NCI-H2171 (cell line): ENCODE measurements around the gene FAM89B.

Experiments
- DNase-seq: peaks from one replicate; lab custom pipeline; 2025; lab: John Stamatoyannopoulos, UW

The FAM89B gene

DNA sequence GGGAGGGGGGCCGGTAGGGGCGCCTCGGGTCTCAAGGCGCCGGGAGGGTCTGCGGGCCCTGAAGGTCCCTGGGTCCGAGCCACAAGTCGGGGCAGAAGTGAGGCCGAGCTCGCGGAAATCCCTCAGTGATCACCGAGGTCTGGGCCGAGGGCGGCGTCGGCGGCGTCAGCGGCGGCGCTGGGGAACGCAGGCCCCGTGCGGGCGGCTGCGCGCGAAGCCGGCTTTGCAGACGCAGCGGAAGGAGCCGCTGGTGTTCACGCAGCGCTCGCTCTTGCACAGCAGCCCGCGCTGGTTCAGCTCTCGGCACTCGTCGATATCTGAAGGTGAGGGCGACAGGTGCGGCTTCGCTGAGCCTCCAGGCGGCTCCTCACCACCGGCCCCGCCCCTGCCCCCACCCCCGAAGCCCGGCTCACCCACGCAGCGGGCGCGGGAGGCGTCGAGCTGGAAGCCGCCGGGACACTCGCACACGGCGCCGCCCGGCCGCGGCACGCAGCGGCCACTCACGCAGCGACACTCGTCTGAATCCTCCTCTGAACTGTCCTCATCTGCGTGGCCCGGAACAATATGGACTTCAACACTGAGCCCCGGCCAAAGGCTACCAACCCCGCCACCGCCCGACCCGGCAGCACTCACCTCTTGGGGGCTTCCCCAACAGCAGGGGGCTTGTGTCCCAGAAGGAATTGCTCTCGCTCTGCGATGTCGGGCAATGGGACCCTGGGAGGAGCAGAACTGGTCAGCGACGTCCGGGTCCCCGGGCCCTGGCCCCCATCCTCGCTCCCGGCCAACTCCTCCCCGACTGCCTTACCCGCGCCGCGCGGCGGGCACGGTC, 33.2 kb upstream of the FAM89B start:
- DNase-seq, result no peak

GRCh38 chr11:65539744-65540289, 32.5 kb upstream of the FAM89B start:
- DNase-seq, result no peak

- DNase-seq, result peak; percentile 39
Measured at GRCh38 chr11:65540290-65541092, 31.8 kb upstream of the FAM89B start.

DNA sequence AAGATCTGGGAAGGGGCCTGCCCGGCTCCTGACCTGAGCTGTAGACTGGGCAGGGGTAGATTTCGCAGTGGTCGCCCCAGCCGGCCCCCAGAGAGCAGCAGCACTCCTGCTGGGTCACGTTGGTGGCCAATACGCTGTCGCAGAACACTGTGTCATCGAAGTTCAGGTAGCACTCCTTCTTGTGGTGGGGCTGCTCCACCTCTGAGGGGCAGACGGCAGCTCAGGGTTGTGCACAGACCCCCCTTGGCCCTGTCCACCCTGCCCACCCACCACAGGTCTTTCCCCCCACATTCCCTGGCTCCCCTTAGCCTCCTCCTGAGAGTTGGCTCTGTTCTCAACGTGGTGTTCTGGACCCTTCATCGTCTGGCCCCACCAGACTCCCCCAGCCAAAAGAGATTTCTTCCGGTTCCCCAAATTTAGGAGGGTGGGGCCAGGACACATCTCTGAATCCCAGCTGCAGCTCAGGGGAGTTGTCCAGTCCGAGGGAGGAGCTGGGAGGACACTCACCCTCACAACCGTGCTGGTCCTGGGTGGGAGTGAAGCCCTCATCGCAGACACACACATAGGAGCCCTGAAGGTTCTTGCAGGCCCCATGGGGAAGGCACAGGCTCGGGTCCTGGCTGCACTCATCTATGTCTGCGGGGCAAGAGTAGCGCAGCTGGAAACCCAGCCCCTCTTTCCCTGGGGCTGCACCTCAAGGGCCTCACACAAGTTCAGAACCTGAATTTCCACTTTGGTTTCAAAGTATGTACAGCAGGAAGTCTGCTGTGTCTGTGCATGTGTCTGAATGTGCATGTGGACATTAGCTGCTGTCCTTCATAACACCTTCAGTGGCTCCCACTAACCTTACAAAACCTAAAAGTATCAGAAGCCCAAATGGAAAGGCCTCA, 31.0 kb upstream of the FAM89B start:
- DNase-seq, result no peak

GRCh38 chr11:65542738-65543390, 29.5 kb upstream of the FAM89B start:
- no peak for DNase-seq

- no peak for DNase-seq
Measured at GRCh38 chr11:65545853-65546216, 26.5 kb upstream of the FAM89B start.

DNA sequence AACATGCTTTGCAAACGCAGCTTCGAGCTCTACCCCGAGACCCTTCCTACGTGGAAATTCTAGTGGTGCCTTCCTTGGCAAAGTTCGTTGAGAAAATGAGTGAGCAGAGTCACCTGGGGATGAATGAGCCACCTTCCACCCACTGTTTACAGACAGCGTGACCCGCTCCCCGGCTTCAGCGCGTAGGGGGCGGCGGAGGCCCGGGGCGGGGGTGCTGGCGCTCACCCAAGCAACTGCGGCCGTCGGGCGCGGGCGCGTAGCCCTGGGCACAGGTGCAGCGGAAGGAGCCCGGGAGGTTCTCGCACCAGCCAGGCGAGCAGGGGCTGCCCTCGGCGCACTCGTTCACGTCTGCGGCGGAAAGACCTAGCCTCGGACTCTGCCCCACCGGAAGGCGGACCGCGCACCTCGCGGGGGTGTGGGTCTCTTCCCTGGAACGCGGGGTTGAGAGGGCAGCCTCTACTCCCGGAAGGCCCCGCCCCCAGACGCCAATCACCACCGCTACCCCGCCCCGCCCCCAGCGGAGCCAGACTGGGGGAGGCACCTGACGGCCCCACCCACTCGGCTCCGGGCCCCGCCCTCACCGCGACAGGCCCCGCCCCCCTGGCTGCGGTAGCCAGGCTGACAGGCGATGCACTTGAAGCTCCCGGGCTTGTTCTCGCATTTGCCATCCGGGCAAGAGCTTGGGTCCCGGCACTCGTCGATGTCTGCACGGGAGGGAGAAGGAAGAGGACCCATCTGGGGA, 25.9 kb upstream of the FAM89B start:
- DNase-seq, result peak; percentile 86

GRCh38 chr11:65547446-65548125, 24.8 kb upstream of the FAM89B start:
- no peak for DNase-seq

- no peak for DNase-seq
Measured at GRCh38 chr11:65548395-65548794, 23.9 kb upstream of the FAM89B start.

GRCh38 chr11:65549096-65549495, 23.2 kb upstream of the FAM89B start:
- no peak for DNase-seq

DNA sequence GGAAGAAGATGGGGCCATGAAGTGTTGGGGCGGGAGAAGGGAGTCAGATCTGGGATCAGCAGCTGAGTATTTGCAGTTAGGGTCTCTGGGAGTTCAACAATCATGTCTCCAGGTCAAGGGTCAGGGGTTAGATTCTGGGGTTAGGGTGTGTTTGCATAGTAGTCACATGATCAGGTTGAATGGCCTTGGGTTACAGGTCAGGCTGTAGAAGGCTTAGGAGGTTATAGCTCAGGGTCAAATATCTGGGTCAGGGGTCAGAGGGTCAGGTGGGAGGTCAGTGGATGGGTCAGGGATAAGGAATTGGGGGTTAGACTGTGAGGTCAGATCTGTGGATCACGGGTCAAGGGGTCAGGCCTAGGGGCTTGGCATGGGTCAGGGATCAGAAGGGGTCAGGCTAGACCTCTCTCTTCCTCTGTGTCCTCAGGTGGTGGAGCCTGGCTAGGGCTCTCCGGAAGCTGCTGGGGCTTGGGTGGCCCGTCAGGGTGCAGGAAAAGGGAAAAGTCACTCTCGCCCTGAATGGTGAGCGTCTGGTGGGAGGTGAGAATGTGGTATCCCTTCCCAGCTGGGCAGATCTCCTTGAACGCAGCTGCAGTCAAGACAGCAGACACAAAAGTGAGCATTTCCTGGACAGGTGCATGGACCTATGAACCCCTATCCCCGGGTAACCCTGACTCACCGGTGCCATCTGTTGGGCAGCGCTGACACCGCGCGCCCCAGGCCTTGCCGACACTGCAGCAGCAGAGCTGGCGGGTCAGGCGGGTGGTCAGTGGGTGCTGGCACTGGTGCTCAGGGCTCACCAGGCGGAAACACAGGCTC, 20.6 kb upstream of the FAM89B start:
- DNase-seq, result no peak

DNA sequence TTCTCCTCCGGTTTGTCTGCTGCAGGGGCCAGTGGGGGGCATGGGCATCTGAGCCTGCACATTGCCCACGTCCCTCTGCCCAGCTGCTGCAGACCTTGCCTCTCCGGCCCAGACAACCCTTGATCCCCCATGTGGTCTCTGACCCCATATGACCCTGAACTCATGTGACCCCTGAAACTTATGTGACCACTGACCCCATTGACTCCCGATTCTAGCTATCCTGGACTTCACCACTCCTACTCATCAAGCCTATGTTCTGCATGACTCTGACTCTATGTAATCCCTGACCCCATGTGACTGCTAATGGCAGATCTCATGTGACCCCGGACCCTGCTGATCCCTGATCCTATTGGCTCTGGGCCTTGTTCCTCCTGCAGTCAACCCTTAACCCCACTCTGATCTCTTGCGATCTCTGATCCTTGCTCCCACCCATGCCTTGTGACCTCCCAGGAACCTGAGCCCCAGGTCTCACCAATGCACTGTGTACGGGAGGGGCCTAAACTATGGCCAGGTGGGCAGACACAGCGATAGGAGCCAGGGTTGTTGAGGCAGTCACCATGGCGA, 19.9 kb upstream of the FAM89B start:
- DNase-seq, result no peak

- no peak for DNase-seq
Measured at GRCh38 chr11:65553301-65554001, 18.9 kb upstream of the FAM89B start.

GRCh38 chr11:65554057-65554818, 18.1 kb upstream of the FAM89B start:
- DNase-seq, result no peak

- no peak for DNase-seq
Measured at GRCh38 chr11:65554842-65555430, 17.4 kb upstream of the FAM89B start.

DNA sequence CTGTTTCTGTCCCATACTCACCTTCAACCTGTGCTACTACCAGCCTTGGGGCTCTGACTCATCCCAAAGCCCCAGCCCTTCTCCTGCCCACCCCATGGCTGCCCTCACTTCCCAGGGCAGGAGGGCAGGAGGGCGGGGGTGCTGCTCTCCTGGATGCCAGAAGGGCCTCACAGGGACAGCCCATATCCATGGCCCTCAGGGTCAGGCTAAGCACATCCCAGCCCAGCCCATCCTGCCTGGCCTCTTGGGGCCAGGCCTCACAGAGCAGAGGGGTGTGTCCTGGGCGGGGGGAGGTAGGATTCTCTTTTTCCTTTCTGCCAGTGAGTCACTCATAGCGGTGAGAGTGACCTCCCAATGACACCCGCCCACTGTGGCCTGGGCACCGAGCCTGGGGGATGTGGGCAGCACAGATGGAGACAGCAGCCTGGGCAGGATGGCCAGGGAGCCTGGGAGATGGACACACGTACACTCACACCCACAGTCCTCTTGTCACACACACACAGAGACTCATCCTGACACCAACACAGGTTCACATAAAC, 16.6 kb upstream of the FAM89B start:
- DNase-seq, result no peak
